RWPE1 (cell line): ENCODE data around the gene PTPN22.

Experiments used
- CTCF ChIA-PET: fragments of 350-600 bp; sonication (Branson Sonifier 250); formaldehyde crosslinking; extraction: SDS; loops from one replicate; lab custom pipeline; 2021; lab: Yijun Ruan, JAX
- POLR2A ChIA-PET: fragments of 400-600 bp; formaldehyde crosslinking; extraction: SDS; loops from one replicate; lab custom pipeline; 2020; ENCODE audit warnings: antibody characterized with exemption; ENCODE audit not compliant: low non-redundant PET; lab: Yijun Ruan, JAX
- DNase-seq: peaks from one replicate; pipeline ENCODE4 v3.0.0; 2012; ENCODE audit warnings: low spot score
- H3K27ac ChIP-seq: fragments of 450-650 bp; 2 replicates; pipeline ENCODE4 v1.5.1; 2017
- CTCF ChIP-seq: fragments of 450-650 bp; conservative IDR thresholded peaks from 2 replicates; pipeline ENCODE4 v1.5.1; 2017; ENCODE audit warnings: low read depth, mild to moderate bottlenecking

Gene PTPN22

GRCh38 chr1:113804421-113805255 lies 66.9 kb downstream of the PTPN22 start:
- CTCF ChIA-PET = interaction anchor here (0.6 kb wide), 1 partner anchor 680 kb away, joined by 3 read pairs; no protein-coding TSS in a partner anchor
- DNase-seq = peak; percentile 75
- no peak overlapping the region for H3K27ac ChIP-seq
- POLR2A ChIA-PET = no interaction called here
- no peak for TF ChIP-seq CTCF

GRCh38 chr1:113802367-113803007 lies 69.0 kb downstream of the PTPN22 start:
- POLR2A ChIA-PET = no interaction called here
- no peak for TF ChIP-seq CTCF
- DNase-seq = no peak
- CTCF ChIA-PET = no interaction called here
- H3K27ac ChIP-seq = no peak overlapping the region

GRCh38 chr1:113800487-113800886 lies 71.0 kb downstream of the PTPN22 start:
- no peak for TF ChIP-seq CTCF
- POLR2A ChIA-PET = no interaction called here
- no peak for DNase-seq

GRCh38 chr1:113797472-113797871 lies 74.0 kb downstream of the PTPN22 start:
- ChIA-PET CTCF (interaction anchor here (0.5 to 0.7 kb wide), 2 partner anchors 9 to 24 kb away, joined by 3 to 4 read pairs; no protein-coding TSS in a partner anchor), POLR2A (no interaction called here)
- no peak for DNase-seq
- H3K27ac ChIP-seq = no peak overlapping the region
- TF ChIP-seq CTCF = no peak

More at GRCh38 chr1:113800487-113800886, 71.0 kb downstream of the PTPN22 start:
- CTCF ChIA-PET = interaction anchor here (0.7 kb wide), 1 partner anchor 866 kb away, joined by 3 read pairs; no protein-coding TSS in a partner anchor
- no peak overlapping the region for H3K27ac ChIP-seq

- no peak for DNase-seq
- CTCF ChIA-PET = interaction anchor here (0.6 kb wide), 1 partner anchor 30 kb away, joined by 3 read pairs; no protein-coding TSS in a partner anchor
- TF ChIP-seq CTCF = no peak
- H3K27ac ChIP-seq = no peak overlapping the region
- POLR2A ChIA-PET = no interaction called here
Measured at GRCh38 chr1:113793878-113794834, 77.4 kb downstream of the PTPN22 start.
